ENCODE measurements around the gene IL26. TPM values are rescaled to one million over a fixed set of nuclear protein-coding genes. Genes with fewer than 3 reads are reported as not detected.

Gene IL26
- total RNA-seq, 2 experiments from 2014 or later: 2.3 to 3.3 TPM

DNA sequence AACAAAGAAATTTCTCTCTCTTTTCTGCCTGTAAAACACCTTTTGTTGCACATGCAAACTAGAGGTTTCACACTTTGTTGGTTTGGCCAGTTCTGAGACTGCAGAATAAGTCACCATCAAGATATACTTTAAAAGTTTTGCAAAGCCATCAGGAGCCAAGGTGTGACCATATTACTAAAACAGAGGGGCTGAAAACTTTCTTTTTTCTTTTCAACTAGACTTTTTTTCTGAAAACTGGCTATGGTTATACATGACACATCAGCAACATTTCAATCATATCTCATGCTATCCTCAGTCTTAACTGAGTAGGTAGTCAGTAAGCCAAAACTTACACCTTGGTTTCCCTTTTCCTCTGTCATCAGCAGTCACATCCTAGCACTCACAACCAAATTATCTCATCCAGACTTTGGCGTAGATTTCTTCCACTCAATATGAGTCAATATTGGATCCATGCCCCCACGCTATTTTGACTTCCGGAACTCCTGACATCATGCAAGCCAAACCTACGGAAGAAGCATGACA is 62.0 kb downstream of the IL26 start:
- Mint-ChIP-seq H3K4me3 (peak overlapping the region; percentile 9), H3K27ac (peak overlapping the region; percentile 44), H3K27me3 (peaks cover 2% of the 10 kb centered on the region), H3K9me3 (no peaks in the 10 kb centered on the region), H3K36me3 (ENCODE audit: low read depth) (no peaks in the 10 kb centered on the region), H3K4me1 (peaks cover 38% of the 10 kb centered on the region)
- no peak for DNase-seq
- CTCF ChIA-PET: interaction anchor here (0.9 kb wide), 1 partner anchor 44 kb away, joined by 3 read pairs; no protein-coding TSS in a partner anchor
- POLR2A ChIA-PET: no interaction called here

DNA sequence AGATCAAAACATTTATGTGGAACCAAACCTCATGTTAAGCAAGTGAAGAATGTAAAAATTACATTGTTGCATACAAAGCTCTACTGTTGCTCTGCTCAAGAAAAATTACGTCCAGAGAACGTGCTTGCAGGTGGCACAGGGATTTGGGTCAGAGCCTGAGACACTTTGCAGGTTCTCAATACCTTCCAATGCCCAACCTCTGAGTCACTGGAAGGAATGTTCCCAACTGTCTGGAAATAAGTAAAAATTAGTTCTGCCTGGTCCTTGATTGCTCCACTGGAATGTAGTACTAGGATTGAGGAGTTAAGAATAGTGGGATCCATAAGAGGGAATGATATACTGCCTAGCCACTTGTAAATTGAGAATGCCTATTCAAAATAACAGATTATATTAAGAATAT is 63.2 kb downstream of the IL26 start:
- DNase-seq: no peak
- Mint-ChIP-seq H3K4me3 (no peak overlapping the region), H3K27ac (no peak overlapping the region), H3K27me3 (peaks cover 2% of the 10 kb centered on the region), H3K36me3 (ENCODE audit: low read depth) (peaks cover 3% of the 10 kb centered on the region), H3K4me1 (peaks cover 49% of the 10 kb centered on the region), H3K9me3 (no peaks in the 10 kb centered on the region)
- POLR2A ChIA-PET: no interaction called here
- CTCF ChIA-PET: interaction anchor here (0.7 to 0.9 kb wide), 4 partner anchors 42 to 287 kb away, joined by 3 to 5 read pairs (median 3); no protein-coding TSS in a partner anchor

DNA sequence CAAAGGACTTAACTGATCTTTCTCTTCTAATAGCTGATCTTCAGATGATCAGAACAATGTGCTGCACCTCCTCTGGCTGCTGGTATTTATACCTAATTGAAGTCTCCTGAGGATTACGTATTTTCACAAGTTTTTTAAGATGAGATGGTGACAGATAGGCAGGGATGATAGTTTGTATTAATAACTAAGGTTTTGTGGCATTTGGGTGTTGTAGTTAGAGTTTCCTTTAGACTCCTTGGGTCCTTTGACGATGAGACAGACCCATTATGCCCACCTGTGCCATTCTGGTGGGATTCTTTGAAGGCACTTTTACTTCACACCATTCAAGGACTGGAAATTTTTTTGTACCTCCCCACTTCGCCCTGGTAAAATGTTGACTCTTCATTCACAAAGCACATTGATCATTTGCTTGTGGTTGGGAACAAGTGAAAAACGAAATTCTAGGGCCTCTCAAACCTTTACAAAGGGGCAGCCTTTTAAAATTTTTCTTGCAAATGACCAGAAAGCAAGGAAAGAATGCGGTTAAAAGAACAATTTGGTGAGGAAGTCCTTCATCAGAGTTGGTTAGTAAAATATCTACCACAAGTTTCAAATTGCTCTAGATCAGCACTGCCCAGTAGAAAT is 65.8 kb downstream of the IL26 start, which contains the start of gene IFNG:
TSS of gene IFNG (minus strand) at position 60 of the 624 bp plus-strand sequence. CDS start 125 bp downstream, outside the sequence.
- Mint-ChIP-seq H3K9me3 (no peaks in the 10 kb centered on the region), H3K36me3 (ENCODE audit: low read depth) (peaks cover 14% of the 10 kb centered on the region), H3K4me3 (peak within 1 kb of the TSS; percentile 75), H3K4me1 (peaks cover 64% of the 10 kb centered on the region), H3K27me3 (peaks cover 2% of the 10 kb centered on the region), H3K27ac (peak within 1 kb of the TSS; percentile 73)
- ChIA-PET POLR2A (interaction anchor here (0.8 to 4.9 kb wide), 5 partner anchors 21 to 123 kb away, joined by 3 to 89 read pairs (median 12); no protein-coding TSS in a partner anchor), CTCF (interaction anchor here (0.6 to 5.1 kb wide), 10 partner anchors 11 to 890 kb away, joined by 3 to 163 read pairs (median 10); partner anchors contain the start of gene CAND1)
- DNase-seq: peak; percentile 37

DNA sequence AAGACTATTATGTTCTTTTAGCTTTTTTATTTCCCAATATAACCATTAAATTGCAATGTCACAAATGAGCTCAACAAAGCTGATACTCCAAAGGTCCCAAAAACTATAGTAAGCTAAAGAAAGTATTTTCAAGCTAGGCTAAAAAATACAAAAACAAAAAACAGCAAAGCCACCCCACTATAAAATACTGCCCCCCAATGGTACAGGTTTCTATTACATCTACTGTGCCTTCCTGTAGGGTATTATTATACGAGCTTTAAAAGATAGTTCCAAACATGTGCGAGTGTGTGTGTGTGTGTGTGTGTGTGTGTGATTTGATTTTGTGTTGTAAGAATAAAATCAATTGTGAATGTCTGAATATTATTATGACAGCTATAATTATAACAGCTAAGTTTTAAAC is 67.2 kb downstream of the IL26 start:
- H3K4me1 Mint-ChIP-seq: peaks cover 53% of the 10 kb centered on the region
- H3K27ac Mint-ChIP-seq: peak overlapping the region; percentile 31
- peaks cover 20% of the 10 kb centered on the region for H3K36me3 Mint-ChIP-seq (ENCODE audit: low read depth)
- H3K9me3 Mint-ChIP-seq: peaks cover 2% of the 10 kb centered on the region
- H3K27me3 Mint-ChIP-seq: no peaks in the 10 kb centered on the region
- ChIA-PET POLR2A (interaction anchor here (0.7 to 4.9 kb wide), 11 partner anchors 18 to 454 kb away, joined by 3 to 89 read pairs (median 4); no protein-coding TSS in a partner anchor), CTCF (interaction anchor here (0.6 to 5.1 kb wide), 48 partner anchors 9 to 1461 kb away, joined by 3 to 163 read pairs (median 4); partner anchors contain the start of gene CAND1)
- peak; percentile 26 for DNase-seq
- H3K4me3 Mint-ChIP-seq: peak overlapping the region; percentile 75

DNA sequence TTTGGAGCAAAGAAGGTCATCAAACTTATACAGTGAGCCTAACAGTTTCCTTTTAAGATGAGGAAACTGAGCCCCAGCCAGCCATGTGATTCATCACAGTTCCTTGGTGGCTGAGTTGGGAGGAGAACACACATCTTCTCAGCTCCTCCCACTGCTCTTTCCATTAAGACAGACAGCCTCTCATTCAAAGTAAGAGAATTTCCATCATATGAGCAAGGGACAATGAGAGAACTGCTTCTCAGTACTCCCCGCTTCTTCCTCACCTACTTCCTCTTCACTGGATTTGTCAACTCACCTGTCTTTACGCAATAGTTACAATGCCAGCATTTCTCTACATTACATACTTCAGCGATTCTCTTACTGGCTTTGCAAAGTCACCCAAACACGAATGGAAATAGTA is 68.2 kb downstream of the IL26 start:
- DNase-seq: peak; percentile 26
- CTCF ChIA-PET: interaction anchor here (1.0 to 5.1 kb wide), 17 partner anchors 13 to 801 kb away, joined by 3 to 163 read pairs (median 6); no protein-coding TSS in a partner anchor

DNA sequence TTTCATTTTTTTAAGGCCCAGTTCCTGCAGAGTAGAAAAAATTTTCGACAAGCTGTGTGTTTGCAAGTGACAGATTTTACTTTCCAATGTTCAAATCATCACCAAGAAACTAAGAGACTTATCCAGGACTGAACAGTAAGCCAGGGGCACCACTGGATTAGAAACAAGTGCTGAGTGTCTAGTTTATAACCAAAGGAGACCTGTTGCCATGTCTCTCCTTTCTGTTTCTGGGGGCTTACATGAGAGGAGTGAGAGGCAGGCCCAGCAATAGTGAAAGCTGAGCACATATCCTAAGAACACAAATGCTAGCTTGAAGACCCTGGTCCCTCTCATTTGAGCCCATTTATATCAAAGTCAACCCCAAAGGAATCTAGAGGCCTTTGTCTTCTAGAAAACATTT is 69.0 kb downstream of the IL26 start:
- H3K4me3 Mint-ChIP-seq: peak overlapping the region; percentile 75

More for the DNA sequence above, 68.2 kb downstream of the IL26 start:
- Mint-ChIP-seq H3K27ac (peak overlapping the region; percentile 60), H3K4me1 (peaks cover 45% of the 10 kb centered on the region), H3K27me3 (no peaks in the 10 kb centered on the region), H3K4me3 (peak overlapping the region; percentile 75), H3K36me3 (ENCODE audit: low read depth) (peaks cover 25% of the 10 kb centered on the region), H3K9me3 (peaks cover 2% of the 10 kb centered on the region)
- POLR2A ChIA-PET: interaction anchor here (1.2 to 4.9 kb wide), 9 partner anchors 19 to 120 kb away, joined by 3 to 89 read pairs (median 4); partner anchors contain the start of gene IL26

DNA sequence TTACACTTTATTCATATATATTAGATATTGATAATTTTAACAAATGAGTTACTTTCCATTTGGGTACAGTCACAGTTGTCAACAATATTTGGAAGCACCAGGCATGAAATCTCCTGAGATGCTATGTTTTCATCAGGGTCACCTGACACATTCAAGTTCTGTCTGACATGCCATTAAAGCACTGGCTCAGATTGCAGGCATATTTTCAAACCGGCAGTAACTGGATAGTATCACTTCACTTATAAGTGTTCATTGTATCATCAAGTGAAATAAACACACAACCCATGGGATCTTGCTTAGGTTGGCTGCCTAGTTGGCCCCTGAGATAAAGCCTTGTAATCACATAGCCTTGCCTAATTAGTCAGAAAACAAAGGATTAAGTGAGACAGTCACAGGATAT is 70.8 kb downstream of the IL26 start:
- Mint-ChIP-seq H3K27ac (no peak overlapping the region), H3K4me3 (no peak overlapping the region), H3K36me3 (ENCODE audit: low read depth) (peaks cover 25% of the 10 kb centered on the region), H3K27me3 (no peaks in the 10 kb centered on the region), H3K4me1 (peaks cover 38% of the 10 kb centered on the region), H3K9me3 (peaks cover 4% of the 10 kb centered on the region)
- no peak for DNase-seq
- CTCF ChIA-PET: interaction anchor here (5.0 to 5.1 kb wide), 2 partner anchors 43 to 115 kb away, joined by 126 to 163 read pairs; no protein-coding TSS in a partner anchor
- POLR2A ChIA-PET: interaction anchor here (0.7 kb wide), 1 partner anchor 35 kb away, joined by 5 read pairs; no protein-coding TSS in a partner anchor

More for the DNA sequence above, 69.0 kb downstream of the IL26 start:
- CTCF ChIA-PET: interaction anchor here (1.4 to 5.1 kb wide), 7 partner anchors 12 to 117 kb away, joined by 3 to 163 read pairs (median 23); no protein-coding TSS in a partner anchor
- H3K4me1 Mint-ChIP-seq: peaks cover 43% of the 10 kb centered on the region
- peaks cover 25% of the 10 kb centered on the region for H3K36me3 Mint-ChIP-seq (ENCODE audit: low read depth)
- H3K9me3 Mint-ChIP-seq: peaks cover 2% of the 10 kb centered on the region
- H3K27ac Mint-ChIP-seq: peak overlapping the region; percentile 53
- no peaks in the 10 kb centered on the region for H3K27me3 Mint-ChIP-seq
- DNase-seq: no peak
- POLR2A ChIA-PET: interaction anchor here (1.1 to 4.9 kb wide), 10 partner anchors 12 to 119 kb away, joined by 3 to 89 read pairs (median 4); partner anchors contain the start of gene IL26

Other genes starting within 250 kb of the IL26 start
- under 1 TPM; 0.35 to 0.40 TPM for gene IFNG-AS1, start 236.4 kb downstream of the IL26 start, total RNA-seq
- 10 to 100 TPM; 22.0 to 25.0 TPM for gene IFNG, start 66.1 kb downstream of the IL26 start, total RNA-seq
- 1 to 10 TPM; 3.8 to 4.7 TPM for gene IL22, start 27.8 kb upstream of the IL26 start, total RNA-seq
- 10 to 100 TPM; 21.8 to 24.4 TPM for gene MDM1, start 106.6 kb upstream of the IL26 start, total RNA-seq